GM12872 (cell line): ENCODE results near the gene XXYLT1.

Experiments
- TF ChIP-seq, protein P1 (sequence below): IDR thresholded peaks from 3 replicates; pipeline ENCODE4 v1.5.1; 2011; ENCODE audit warnings: low read depth, mild to moderate bottlenecking, low read length, moderate library complexity; ENCODE audit not compliant: insufficient read depth

The XXYLT1 gene

DNA sequence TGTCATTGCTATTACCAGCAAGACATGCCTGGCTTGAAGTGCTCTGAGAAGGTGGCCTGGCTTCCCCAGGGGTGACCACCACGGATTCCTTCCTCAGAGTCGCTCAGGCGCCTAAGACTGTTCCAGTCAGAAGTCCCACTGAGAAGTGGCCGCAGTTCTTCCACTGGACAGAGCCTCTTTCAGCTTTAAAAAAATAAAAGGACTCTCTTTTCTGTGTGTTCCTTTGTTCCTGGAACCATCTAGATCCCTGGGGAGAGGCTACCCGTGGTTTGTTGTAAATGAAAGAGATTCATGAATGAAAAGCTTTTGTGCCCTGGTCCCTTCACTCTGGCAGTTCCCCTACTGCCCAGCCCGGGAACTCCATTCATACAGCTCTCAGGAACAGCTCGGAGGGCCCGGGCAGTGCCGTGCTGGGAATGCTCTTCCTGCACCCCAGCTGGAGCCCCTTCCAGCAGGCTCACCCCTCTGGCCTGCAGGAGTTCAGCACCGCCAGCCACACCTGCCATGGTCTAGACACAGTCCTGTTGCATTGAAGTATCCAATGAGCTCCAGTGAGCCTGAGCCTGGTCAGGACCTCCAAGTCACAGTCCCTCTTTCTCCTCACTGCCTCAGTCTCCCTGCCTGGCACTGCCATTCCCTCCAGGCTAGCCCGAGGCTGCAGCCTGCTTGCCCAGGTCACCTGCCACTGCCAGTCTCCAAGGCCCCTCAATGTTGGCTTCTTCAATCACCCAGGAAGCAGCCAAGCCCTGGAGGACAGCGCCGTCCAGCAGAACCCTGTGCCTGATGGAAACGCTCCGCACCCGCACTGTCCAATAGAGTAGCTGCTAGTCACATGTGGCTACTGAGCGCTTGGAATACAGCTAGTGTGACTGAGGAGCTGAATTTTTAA lies 75.4 kb downstream of the XXYLT1 start:
- TF ChIP-seq, protein P1, sequence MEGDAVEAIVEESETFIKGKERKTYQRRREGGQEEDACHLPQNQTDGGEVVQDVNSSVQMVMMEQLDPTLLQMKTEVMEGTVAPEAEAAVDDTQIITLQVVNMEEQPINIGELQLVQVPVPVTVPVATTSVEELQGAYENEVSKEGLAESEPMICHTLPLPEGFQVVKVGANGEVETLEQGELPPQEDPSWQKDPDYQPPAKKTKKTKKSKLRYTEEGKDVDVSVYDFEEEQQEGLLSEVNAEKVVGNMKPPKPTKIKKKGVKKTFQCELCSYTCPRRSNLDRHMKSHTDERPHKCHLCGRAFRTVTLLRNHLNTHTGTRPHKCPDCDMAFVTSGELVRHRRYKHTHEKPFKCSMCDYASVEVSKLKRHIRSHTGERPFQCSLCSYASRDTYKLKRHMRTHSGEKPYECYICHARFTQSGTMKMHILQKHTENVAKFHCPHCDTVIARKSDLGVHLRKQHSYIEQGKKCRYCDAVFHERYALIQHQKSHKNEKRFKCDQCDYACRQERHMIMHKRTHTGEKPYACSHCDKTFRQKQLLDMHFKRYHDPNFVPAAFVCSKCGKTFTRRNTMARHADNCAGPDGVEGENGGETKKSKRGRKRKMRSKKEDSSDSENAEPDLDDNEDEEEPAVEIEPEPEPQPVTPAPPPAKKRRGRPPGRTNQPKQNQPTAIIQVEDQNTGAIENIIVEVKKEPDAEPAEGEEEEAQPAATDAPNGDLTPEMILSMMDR: no peak

DNA sequence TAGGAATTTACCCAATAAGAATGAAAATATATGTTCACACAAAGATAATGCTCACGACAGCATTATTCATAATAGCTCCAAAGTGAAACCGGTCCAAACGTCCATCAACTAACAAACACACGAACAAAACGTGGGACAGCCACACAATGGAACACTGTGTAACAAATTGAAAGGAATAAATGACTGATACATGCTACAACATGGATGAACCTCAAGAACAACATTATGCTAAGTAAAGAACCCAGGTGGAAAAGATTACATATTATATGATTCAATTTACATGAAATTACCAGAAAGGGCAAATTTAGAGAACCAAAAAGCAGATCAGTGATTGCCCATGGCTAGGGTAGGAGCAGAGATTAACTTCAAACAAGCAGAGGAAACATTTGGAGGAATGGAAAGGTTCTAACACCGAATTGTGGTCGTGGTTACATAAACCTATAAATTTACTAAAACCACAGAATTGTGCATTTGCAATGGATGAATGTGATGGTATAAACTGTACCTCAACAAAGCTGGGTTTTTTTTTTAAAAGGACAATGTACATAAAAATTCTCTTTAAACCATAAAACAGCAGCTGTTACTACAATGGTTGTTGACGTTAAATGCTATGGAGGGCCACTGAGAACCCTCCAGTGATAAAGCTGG lies 76.3 kb downstream of the XXYLT1 start:
- TF ChIP-seq, protein P1: no peak

DNA sequence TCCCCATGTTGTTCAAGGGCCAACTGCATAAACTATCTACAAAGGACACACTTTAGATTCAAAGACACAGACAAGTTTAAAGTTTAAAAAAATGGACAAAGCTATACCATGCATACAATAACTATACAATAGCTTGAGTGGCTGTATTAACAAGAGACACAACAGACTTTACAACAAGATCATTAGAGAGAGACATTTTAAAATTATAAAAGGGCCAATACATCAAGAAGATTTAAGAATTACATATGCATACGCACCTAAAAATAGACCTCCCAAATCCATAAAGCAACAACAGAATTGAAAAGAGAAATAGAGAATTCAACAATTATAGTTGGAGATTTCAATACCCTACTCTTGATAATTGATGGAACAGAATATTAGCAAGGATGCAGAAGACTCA lies 79.4 kb downstream of the XXYLT1 start:
- TF ChIP-seq, protein P1: no peak

GRCh38 chr3:195189821-195190220 lies 81.1 kb downstream of the XXYLT1 start:
- TF ChIP-seq, protein P1: no peak

GRCh38 chr3:195188426-195188927 lies 82.5 kb downstream of the XXYLT1 start:
- TF ChIP-seq, protein P1: no peak

- TF ChIP-seq, protein P1: no peak
Observed at GRCh38 chr3:195187609-195188425, 83.1 kb downstream of the XXYLT1 start.

DNA sequence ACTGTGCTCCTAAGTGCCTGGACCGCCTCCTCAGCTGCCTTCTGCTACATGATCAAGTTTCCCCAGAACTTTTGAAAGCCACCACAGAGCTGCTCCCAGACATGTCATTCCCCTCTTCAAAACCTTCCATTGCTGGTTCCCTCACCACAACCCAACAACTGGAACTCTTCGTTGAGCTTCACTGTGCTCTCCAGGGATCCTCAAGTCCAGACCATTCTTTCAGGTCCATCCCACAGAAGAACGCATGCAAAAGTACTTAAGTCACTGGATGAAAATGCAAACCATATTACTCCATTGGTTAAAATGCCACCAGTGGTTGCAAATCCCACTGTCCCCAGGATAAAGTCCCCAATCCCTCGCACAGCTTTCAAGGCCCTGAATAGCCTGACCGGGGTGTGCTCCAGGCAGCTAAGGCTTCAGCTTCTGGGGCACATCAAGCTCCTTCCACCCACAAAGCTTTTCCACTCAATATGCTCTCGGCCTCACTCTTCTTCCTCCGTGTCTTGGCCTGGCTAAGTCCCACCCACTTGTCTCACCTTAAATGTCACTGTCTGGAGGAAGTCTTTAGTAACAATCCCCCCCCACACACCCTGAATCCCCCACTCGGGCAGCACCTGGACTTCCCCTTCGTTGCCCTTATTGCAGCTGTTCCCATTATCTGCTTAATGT lies 84.8 kb downstream of the XXYLT1 start:
- TF ChIP-seq, protein P1: no peak
